ENCODE data around the gene TUBA4A. TPM values are rescaled to one million over a fixed set of nuclear protein-coding genes. Genes with fewer than 3 reads are reported as not detected.
"Not testable (repeated sequence)": the region's sequence is repeated elsewhere in the genome, so short reads cannot be mapped to it uniquely, and the experiment has no call there.

Gene TUBA4A
- total RNA-seq, 2 donors from 2014 or later, result 25.6 to 25.9 TPM

GRCh38 chr2:219272995-219273394 is 19.3 kb upstream of the TUBA4A start:
- intact Hi-C loops (cut with DNase I), result no loop called here
- DNase-seq (ENCODE audit: low spot score), result no peak

- intact Hi-C loops (cut with DNase I), result no loop called here
Measured at GRCh38 chr2:219272356-219272755, 18.6 kb upstream of the TUBA4A start.

GRCh38 chr2:219271021-219271420 is 17.3 kb upstream of the TUBA4A start:
- no peak for DNase-seq (ENCODE audit: low spot score)
- intact Hi-C loops (cut with DNase I), result no loop called here

More at GRCh38 chr2:219272356-219272755, 18.6 kb upstream of the TUBA4A start:
- no peak for DNase-seq (ENCODE audit: low spot score)

GRCh38 chr2:219270055-219270372 is 16.3 kb upstream of the TUBA4A start:
- intact Hi-C loops (cut with DNase I), result no loop called here
- DNase-seq (ENCODE audit: low spot score), result no peak

GRCh38 chr2:219269362-219270054 is 15.8 kb upstream of the TUBA4A start:
- intact Hi-C loops (cut with DNase I), result no loop called here
- no peak for DNase-seq (ENCODE audit: low spot score)

- intact Hi-C loops (cut with DNase I), result no loop called here
Measured at GRCh38 chr2:219268294-219268693, 14.6 kb upstream of the TUBA4A start.

GRCh38 chr2:219266886-219267285 is 13.2 kb upstream of the TUBA4A start:
- intact Hi-C loops (cut with DNase I), result no loop called here
- DNase-seq (ENCODE audit: low spot score), result no peak

More at GRCh38 chr2:219268294-219268693, 14.6 kb upstream of the TUBA4A start:
- no peak for DNase-seq (ENCODE audit: low spot score)

GRCh38 chr2:219266232-219266631 is 12.5 kb upstream of the TUBA4A start:
- no peak for DNase-seq (ENCODE audit: low spot score)
- intact Hi-C loops (cut with DNase I), result no loop called here

- intact Hi-C loops (cut with DNase I), result no loop called here
- no peak for DNase-seq (ENCODE audit: low spot score)
Measured at GRCh38 chr2:219261024-219261855, 7.5 kb upstream of the TUBA4A start.

- intact Hi-C loops (cut with DNase I); DNase-seq (ENCODE audit: low spot score): not testable (repeated sequence)
Measured at GRCh38 chr2:219258942-219259341, 5.2 kb upstream of the TUBA4A start.

GRCh38 chr2:219254590-219255201 is 978 bp upstream of the TUBA4A start:
- intact Hi-C loops (cut with DNase I), result no loop called here
- DNase-seq (ENCODE audit: low spot score), result peak; percentile 78

- peak; percentile 84 for DNase-seq (ENCODE audit: low spot score)
- intact Hi-C loops (cut with DNase I), result no loop called here
Measured at GRCh38 chr2:219252900-219253752, 592 bp downstream of the TUBA4A start, which contains the start of gene TUBA4B. Gene TUBA4B (plus strand): TSS chr2:219253243. CDS start chr2:219253408, 165 bp downstream.

- intact Hi-C loops (cut with DNase I), result no loop called here
- DNase-seq (ENCODE audit: low spot score), result peak; percentile 79
Measured at GRCh38 chr2:219252570-219252899, 1.2 kb downstream of the TUBA4A start.

GRCh38 chr2:219252084-219252483 is 1.6 kb downstream of the TUBA4A start:
- DNase-seq (ENCODE audit: low spot score), result peak; percentile 72
- intact Hi-C loops (cut with DNase I), result no loop called here

GRCh38 chr2:219251656-219252055 is 2.1 kb downstream of the TUBA4A start:
- peak; percentile 36 for DNase-seq (ENCODE audit: low spot score)
- intact Hi-C loops (cut with DNase I), result no loop called here

GRCh38 chr2:219250049-219250781 is 3.5 kb downstream of the TUBA4A start:
- intact Hi-C loops (cut with DNase I), result no loop called here
- DNase-seq (ENCODE audit: low spot score), result no peak

- DNase-seq (ENCODE audit: low spot score), result no peak
- intact Hi-C loops (cut with DNase I), result no loop called here
Measured at GRCh38 chr2:219249203-219249980, 4.3 kb downstream of the TUBA4A start.

GRCh38 chr2:219248845-219249202 is 4.9 kb downstream of the TUBA4A start:
- no peak for DNase-seq (ENCODE audit: low spot score)
- intact Hi-C loops (cut with DNase I), result no loop called here

Measured in posterior vena cava (tissue), 2 donors.